Measurements from ENCODE around the gene QSOX1. TPM values are rescaled to one million over a fixed set of nuclear protein-coding genes. Genes with fewer than 3 reads are reported as not detected.
"Not testable (repeated sequence)": the region's sequence is repeated elsewhere in the genome, so short reads cannot be mapped to it uniquely, and the experiment has no call there.

Gene QSOX1
- polyA plus RNA-seq, 2 donors, result 50.6 to 173 TPM

GRCh38 chr1:180201451-180202200 is 47.0 kb downstream of the QSOX1 start:
- 93 to 96% methylated on average over 7 of the region's 7 CpGs for WGBS, 2 donors
- H3K4me1 ChIP-seq (ENCODE audit: control insufficient read depth in 2 of 2, insufficient read depth in 2 of 2, low read length in 1 of 2), result peaks cover 0 to 4% of the 10 kb centered on the region in 2 donors
- no peaks in the 10 kb centered on the region for H3K27me3 ChIP-seq (ENCODE audit: control insufficient read depth in 1 of 2, insufficient read depth in 2 of 2, low read length in 2 of 2)
- no peaks in the 10 kb centered on the region for H3K9me3 ChIP-seq (ENCODE audit: control insufficient read depth in 2 of 2, insufficient read depth in 1 of 2, low read depth in 1 of 2, low read length in 1 of 2)
- peaks cover 0 to 18% of the 10 kb centered on the region in 2 donors for H3K36me3 ChIP-seq (ENCODE audit: control insufficient read depth in 2 of 2, insufficient read depth in 2 of 2, low read length in 1 of 2)
- no peak overlapping the region for H3K4me3 ChIP-seq (ENCODE audit: low read depth in 1 of 2, low read length in 2 of 2)
- H3K27ac ChIP-seq (ENCODE audit: low read depth in 2 of 2, low read length in 1 of 2), result no peak overlapping the region

- WGBS, 2 donors, result 78 to 87% methylated on average over 5 of the region's 5 CpGs
Measured at GRCh38 chr1:180202588-180202987, 47.9 kb downstream of the QSOX1 start.

GRCh38 chr1:180204231-180204630 is 49.6 kb downstream of the QSOX1 start:
- Histone ChIP-seq H3K27me3 (ENCODE audit: control insufficient read depth in 1 of 2, insufficient read depth in 2 of 2, low read length in 2 of 2) (no peaks in the 10 kb centered on the region), H3K27ac (ENCODE audit: low read depth in 2 of 2, low read length in 1 of 2) (no peak overlapping the region), H3K36me3 (ENCODE audit: control insufficient read depth in 2 of 2, insufficient read depth in 2 of 2, low read length in 1 of 2) (peaks cover 0 to 2% of the 10 kb centered on the region in 2 donors), H3K4me1 (ENCODE audit: control insufficient read depth in 2 of 2, insufficient read depth in 2 of 2, low read length in 1 of 2) (no peaks in the 10 kb centered on the region), H3K9me3 (ENCODE audit: control insufficient read depth in 2 of 2, insufficient read depth in 1 of 2, low read depth in 1 of 2, low read length in 1 of 2) (no peaks in the 10 kb centered on the region), H3K4me3 (ENCODE audit: low read depth in 1 of 2, low read length in 2 of 2) (no peak overlapping the region)
- WGBS, 2 donors, result 83% methylated on average over 6 of the region's 6 CpGs

More at GRCh38 chr1:180202588-180202987, 47.9 kb downstream of the QSOX1 start:
- peaks cover 0 to 11% of the 10 kb centered on the region in 2 donors for H3K36me3 ChIP-seq (ENCODE audit: control insufficient read depth in 2 of 2, insufficient read depth in 2 of 2, low read length in 1 of 2)
- not testable (repeated sequence) for H3K4me1 ChIP-seq (ENCODE audit: control insufficient read depth in 2 of 2, insufficient read depth in 2 of 2, low read length in 1 of 2); H3K27ac ChIP-seq (ENCODE audit: low read depth in 2 of 2, low read length in 1 of 2); H3K27me3 ChIP-seq (ENCODE audit: control insufficient read depth in 1 of 2, insufficient read depth in 2 of 2, low read length in 2 of 2); H3K4me3 ChIP-seq (ENCODE audit: low read depth in 1 of 2, low read length in 2 of 2); H3K9me3 ChIP-seq (ENCODE audit: control insufficient read depth in 2 of 2, insufficient read depth in 1 of 2, low read depth in 1 of 2, low read length in 1 of 2)

- no peaks in the 10 kb centered on the region for H3K27me3 ChIP-seq (ENCODE audit: control insufficient read depth in 1 of 2, insufficient read depth in 2 of 2, low read length in 2 of 2)
- no peaks in the 10 kb centered on the region for H3K4me1 ChIP-seq (ENCODE audit: control insufficient read depth in 2 of 2, insufficient read depth in 2 of 2, low read length in 1 of 2)
- no peaks in the 10 kb centered on the region for H3K36me3 ChIP-seq (ENCODE audit: control insufficient read depth in 2 of 2, insufficient read depth in 2 of 2, low read length in 1 of 2)
- no peak overlapping the region for H3K4me3 ChIP-seq (ENCODE audit: low read depth in 1 of 2, low read length in 2 of 2)
- 94 to 95% methylated on average over 3 of the region's 3 CpGs for WGBS, 2 donors
- no peaks in the 10 kb centered on the region for H3K9me3 ChIP-seq (ENCODE audit: control insufficient read depth in 2 of 2, insufficient read depth in 1 of 2, low read depth in 1 of 2, low read length in 1 of 2)
- H3K27ac ChIP-seq (ENCODE audit: low read depth in 2 of 2, low read length in 1 of 2), result no peak overlapping the region
Measured at GRCh38 chr1:180206581-180206980, 51.9 kb downstream of the QSOX1 start.

GRCh38 chr1:180208264-180208663 is 53.6 kb downstream of the QSOX1 start:
- H3K4me3 ChIP-seq (ENCODE audit: low read depth in 1 of 2, low read length in 2 of 2), result no peak overlapping the region
- WGBS, 2 donors, result 58 to 79% methylated on average over 4 of the region's 4 CpGs
- no peaks in the 10 kb centered on the region for H3K36me3 ChIP-seq (ENCODE audit: control insufficient read depth in 2 of 2, insufficient read depth in 2 of 2, low read length in 1 of 2)
- H3K4me1 ChIP-seq (ENCODE audit: control insufficient read depth in 2 of 2, insufficient read depth in 2 of 2, low read length in 1 of 2), result no peaks in the 10 kb centered on the region
- H3K27ac ChIP-seq (ENCODE audit: low read depth in 2 of 2, low read length in 1 of 2), result no peak overlapping the region
- no peaks in the 10 kb centered on the region for H3K27me3 ChIP-seq (ENCODE audit: control insufficient read depth in 1 of 2, insufficient read depth in 2 of 2, low read length in 2 of 2)
- H3K9me3 ChIP-seq (ENCODE audit: control insufficient read depth in 2 of 2, insufficient read depth in 1 of 2, low read depth in 1 of 2, low read length in 1 of 2), result no peaks in the 10 kb centered on the region

GRCh38 chr1:180210008-180210620 is 55.4 kb downstream of the QSOX1 start:
- Histone ChIP-seq H3K4me3 (ENCODE audit: low read depth in 1 of 2, low read length in 2 of 2) (no peak overlapping the region), H3K27me3 (ENCODE audit: control insufficient read depth in 1 of 2, insufficient read depth in 2 of 2, low read length in 2 of 2) (no peaks in the 10 kb centered on the region), H3K36me3 (ENCODE audit: control insufficient read depth in 2 of 2, insufficient read depth in 2 of 2, low read length in 1 of 2) (no peaks in the 10 kb centered on the region), H3K9me3 (ENCODE audit: control insufficient read depth in 2 of 2, insufficient read depth in 1 of 2, low read depth in 1 of 2, low read length in 1 of 2) (no peaks in the 10 kb centered on the region), H3K27ac (ENCODE audit: low read depth in 2 of 2, low read length in 1 of 2) (no peak overlapping the region), H3K4me1 (ENCODE audit: control insufficient read depth in 2 of 2, insufficient read depth in 2 of 2, low read length in 1 of 2) (no peaks in the 10 kb centered on the region)
- WGBS, 2 donors, result 66 to 82% methylated on average over 4 of the region's 4 CpGs

GRCh38 chr1:180211156-180211859 is 56.6 kb downstream of the QSOX1 start:
- no peak overlapping the region for H3K27ac ChIP-seq (ENCODE audit: low read depth in 2 of 2, low read length in 1 of 2)
- 86 to 87% methylated on average over 11 to 12 of the region's 12 CpGs for WGBS, 2 donors
- H3K27me3 ChIP-seq (ENCODE audit: control insufficient read depth in 1 of 2, insufficient read depth in 2 of 2, low read length in 2 of 2), result no peaks in the 10 kb centered on the region
- H3K4me1 ChIP-seq (ENCODE audit: control insufficient read depth in 2 of 2, insufficient read depth in 2 of 2, low read length in 1 of 2), result no peaks in the 10 kb centered on the region
- no peak overlapping the region for H3K4me3 ChIP-seq (ENCODE audit: low read depth in 1 of 2, low read length in 2 of 2)
- H3K36me3 ChIP-seq (ENCODE audit: control insufficient read depth in 2 of 2, insufficient read depth in 2 of 2, low read length in 1 of 2), result no peaks in the 10 kb centered on the region
- H3K9me3 ChIP-seq (ENCODE audit: control insufficient read depth in 2 of 2, insufficient read depth in 1 of 2, low read depth in 1 of 2, low read length in 1 of 2), result no peaks in the 10 kb centered on the region

GRCh38 chr1:180211860-180212229 is 57.2 kb downstream of the QSOX1 start:
- Histone ChIP-seq H3K36me3 (ENCODE audit: control insufficient read depth in 2 of 2, insufficient read depth in 2 of 2, low read length in 1 of 2) (no peaks in the 10 kb centered on the region), H3K4me3 (ENCODE audit: low read depth in 1 of 2, low read length in 2 of 2) (no peak overlapping the region), H3K4me1 (ENCODE audit: control insufficient read depth in 2 of 2, insufficient read depth in 2 of 2, low read length in 1 of 2) (no peaks in the 10 kb centered on the region), H3K27me3 (ENCODE audit: control insufficient read depth in 1 of 2, insufficient read depth in 2 of 2, low read length in 2 of 2) (no peaks in the 10 kb centered on the region), H3K9me3 (ENCODE audit: control insufficient read depth in 2 of 2, insufficient read depth in 1 of 2, low read depth in 1 of 2, low read length in 1 of 2) (no peaks in the 10 kb centered on the region), H3K27ac (ENCODE audit: low read depth in 2 of 2, low read length in 1 of 2) (no peak overlapping the region)
- WGBS, 2 donors, result 74% methylated on average over 8 of the region's 8 CpGs

GRCh38 chr1:180213401-180214170 is 58.9 kb downstream of the QSOX1 start:
- H3K36me3 ChIP-seq (ENCODE audit: control insufficient read depth in 2 of 2, insufficient read depth in 2 of 2, low read length in 1 of 2), result no peaks in the 10 kb centered on the region
- H3K4me3 ChIP-seq (ENCODE audit: low read depth in 1 of 2, low read length in 2 of 2), result no peak overlapping the region
- WGBS, 2 donors, result 58 to 75% methylated on average over 15 of the region's 15 CpGs
- H3K27ac ChIP-seq (ENCODE audit: low read depth in 2 of 2, low read length in 1 of 2), result no peak overlapping the region
- H3K27me3 ChIP-seq (ENCODE audit: control insufficient read depth in 1 of 2, insufficient read depth in 2 of 2, low read length in 2 of 2), result no peaks in the 10 kb centered on the region
- H3K4me1 ChIP-seq (ENCODE audit: control insufficient read depth in 2 of 2, insufficient read depth in 2 of 2, low read length in 1 of 2), result no peaks in the 10 kb centered on the region
- H3K9me3 ChIP-seq (ENCODE audit: control insufficient read depth in 2 of 2, insufficient read depth in 1 of 2, low read depth in 1 of 2, low read length in 1 of 2), result no peaks in the 10 kb centered on the region
